ENCODE results near the gene FBLIM1. TPM values are rescaled to one million over a fixed set of nuclear protein-coding genes. Genes with fewer than 3 reads are reported as not detected.
"Not testable (repeated sequence)": the region's sequence is repeated elsewhere in the genome, so short reads cannot be mapped to it uniquely, and the experiment has no call there.

FBLIM1 gene
- total RNA-seq, 1 experiment from 2014 or later: 25.6 TPM

DNA sequence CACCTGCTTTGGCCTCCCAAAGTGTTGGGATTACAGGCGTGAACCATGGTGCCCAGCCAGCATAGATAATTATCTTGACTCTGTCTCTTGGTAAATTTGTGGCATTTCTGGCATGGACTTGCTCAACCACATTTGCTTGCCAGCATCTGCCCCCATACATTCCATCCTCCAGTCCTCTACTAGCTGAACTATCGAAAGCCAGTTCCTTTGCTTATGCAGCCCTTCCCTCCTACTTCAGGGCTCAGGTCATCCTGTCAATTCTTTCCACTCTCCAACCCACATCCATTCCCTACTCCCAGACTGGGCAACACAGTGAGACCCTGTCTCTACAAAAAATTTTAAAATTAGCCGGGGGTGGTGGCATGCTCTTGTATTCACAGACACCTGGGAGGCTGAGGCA lies 61.9 kb downstream of the FBLIM1 start:
- Mint-ChIP-seq H3K36me3 (ENCODE audit: insufficient read depth, unreplicated experiment) (peaks cover 5% of the 10 kb centered on the region), H3K4me1 (ENCODE audit: low read depth, unreplicated experiment) (no peaks in the 10 kb centered on the region), H3K27ac (ENCODE audit: unreplicated experiment) (no peak overlapping the region), H3K27me3 (ENCODE audit: unreplicated experiment) (no peaks in the 10 kb centered on the region), H3K4me3 (ENCODE audit: low read depth, unreplicated experiment) (no peak overlapping the region), H3K9me3 (ENCODE audit: low read depth, unreplicated experiment) (no peaks in the 10 kb centered on the region)
- intact Hi-C loops (cut with micrococcal nuclease; ENCODE audit: unreplicated experiment): no loop called here
- TF ChIP-seq, protein P1, sequence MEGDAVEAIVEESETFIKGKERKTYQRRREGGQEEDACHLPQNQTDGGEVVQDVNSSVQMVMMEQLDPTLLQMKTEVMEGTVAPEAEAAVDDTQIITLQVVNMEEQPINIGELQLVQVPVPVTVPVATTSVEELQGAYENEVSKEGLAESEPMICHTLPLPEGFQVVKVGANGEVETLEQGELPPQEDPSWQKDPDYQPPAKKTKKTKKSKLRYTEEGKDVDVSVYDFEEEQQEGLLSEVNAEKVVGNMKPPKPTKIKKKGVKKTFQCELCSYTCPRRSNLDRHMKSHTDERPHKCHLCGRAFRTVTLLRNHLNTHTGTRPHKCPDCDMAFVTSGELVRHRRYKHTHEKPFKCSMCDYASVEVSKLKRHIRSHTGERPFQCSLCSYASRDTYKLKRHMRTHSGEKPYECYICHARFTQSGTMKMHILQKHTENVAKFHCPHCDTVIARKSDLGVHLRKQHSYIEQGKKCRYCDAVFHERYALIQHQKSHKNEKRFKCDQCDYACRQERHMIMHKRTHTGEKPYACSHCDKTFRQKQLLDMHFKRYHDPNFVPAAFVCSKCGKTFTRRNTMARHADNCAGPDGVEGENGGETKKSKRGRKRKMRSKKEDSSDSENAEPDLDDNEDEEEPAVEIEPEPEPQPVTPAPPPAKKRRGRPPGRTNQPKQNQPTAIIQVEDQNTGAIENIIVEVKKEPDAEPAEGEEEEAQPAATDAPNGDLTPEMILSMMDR (IDR thresholded peaks at IDR 0.05; ENCODE audit: unreplicated experiment): no peak
- no TSS peak for BruUV-seq (replicated peaks)
- DNase-seq: no peak
- CTCF ChIA-PET: interaction anchor here (0.7 kb wide), 2 partner anchors 21 to 444 kb away, joined by 3 to 8 read pairs; no protein-coding TSS in a partner anchor

DNA sequence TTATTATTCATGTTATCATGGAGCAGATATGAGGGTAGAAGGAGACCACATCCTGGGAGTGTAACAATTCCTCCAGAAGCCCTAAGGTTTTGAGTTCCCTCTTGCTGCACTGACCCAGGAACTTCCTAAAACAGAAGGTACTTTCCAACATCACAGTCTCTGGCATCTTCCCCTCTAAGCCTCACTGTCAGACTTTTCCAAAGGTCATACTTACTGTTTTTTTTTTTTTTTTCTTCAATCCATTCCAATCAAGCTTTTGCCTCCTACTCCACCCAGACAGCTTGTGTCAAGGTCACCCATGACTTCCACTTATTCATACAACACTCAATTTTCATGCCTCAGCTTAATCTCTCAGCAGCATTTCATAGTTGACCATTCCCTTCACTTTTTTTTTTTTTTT lies 67.2 kb downstream of the FBLIM1 start:
- no peaks in the 10 kb centered on the region for H3K9me3 Mint-ChIP-seq (ENCODE audit: low read depth, unreplicated experiment)
- no peaks in the 10 kb centered on the region for H3K27me3 Mint-ChIP-seq (ENCODE audit: unreplicated experiment)
- intact Hi-C loops (cut with micrococcal nuclease; ENCODE audit: unreplicated experiment): no loop called here
- H3K4me1 Mint-ChIP-seq (ENCODE audit: low read depth, unreplicated experiment): peaks cover 21% of the 10 kb centered on the region
- H3K4me3 Mint-ChIP-seq (ENCODE audit: low read depth, unreplicated experiment): no peak overlapping the region
- CTCF ChIA-PET: interaction anchor here (0.6 to 0.9 kb wide), 2 partner anchors 25 to 194 kb away, joined by 3 to 9 read pairs; no protein-coding TSS in a partner anchor
- no TSS peak for BruUV-seq (replicated peaks)
- peaks cover 10% of the 10 kb centered on the region for H3K36me3 Mint-ChIP-seq (ENCODE audit: insufficient read depth, unreplicated experiment)
- DNase-seq: no peak
- no peak overlapping the region for H3K27ac Mint-ChIP-seq (ENCODE audit: unreplicated experiment)
- TF ChIP-seq, protein P1 (IDR thresholded peaks at IDR 0.05; ENCODE audit: unreplicated experiment): no peak

DNA sequence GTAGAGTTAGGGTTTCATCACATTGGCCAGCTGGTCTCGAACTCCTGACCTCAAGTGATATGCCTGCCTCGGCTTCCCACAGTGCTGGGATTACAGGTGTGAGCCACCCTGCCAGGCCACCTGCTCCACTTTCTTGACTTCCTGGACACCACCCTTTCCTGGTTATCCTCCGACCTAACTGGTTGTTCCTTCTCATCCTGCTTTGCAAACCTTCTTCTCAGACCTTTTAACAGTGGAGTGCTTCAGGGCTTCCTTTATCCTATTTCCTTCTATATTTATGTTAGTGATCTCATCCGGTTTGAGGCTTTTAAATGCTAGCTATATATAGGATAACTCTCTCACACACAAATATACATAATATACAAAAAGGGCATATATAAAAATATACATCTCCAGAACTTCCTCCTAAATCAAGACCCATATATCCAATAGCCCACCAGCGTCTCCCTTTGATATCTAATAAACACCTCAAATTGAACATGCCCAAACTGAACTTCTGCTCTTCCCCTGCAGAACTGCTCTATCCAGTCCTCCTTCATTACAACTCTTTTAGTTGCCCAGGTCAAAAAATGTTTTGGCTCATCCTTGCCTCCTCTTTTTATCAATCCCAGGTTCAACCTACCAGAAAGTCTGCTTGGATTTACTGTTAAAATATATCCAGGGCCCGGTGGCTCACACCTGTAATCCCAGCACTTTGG lies 68.4 kb downstream of the FBLIM1 start:
- intact Hi-C loops (cut with micrococcal nuclease; ENCODE audit: unreplicated experiment): no loop called here
- DNase-seq: no peak
- TF ChIP-seq, protein P1 (IDR thresholded peaks at IDR 0.05; ENCODE audit: unreplicated experiment): no peak
- Mint-ChIP-seq H3K9me3 (ENCODE audit: low read depth, unreplicated experiment) (no peaks in the 10 kb centered on the region), H3K27me3 (ENCODE audit: unreplicated experiment) (no peaks in the 10 kb centered on the region), H3K4me1 (ENCODE audit: low read depth, unreplicated experiment) (peaks cover 21% of the 10 kb centered on the region), H3K4me3 (ENCODE audit: low read depth, unreplicated experiment) (no peak overlapping the region), H3K27ac (ENCODE audit: unreplicated experiment) (no peak overlapping the region), H3K36me3 (ENCODE audit: insufficient read depth, unreplicated experiment) (peaks cover 10% of the 10 kb centered on the region)
- BruUV-seq (replicated peaks): no TSS peak
- CTCF ChIA-PET: interaction anchor here (0.7 kb wide), 1 partner anchor 101 kb away, joined by 6 read pairs; no protein-coding TSS in a partner anchor

DNA sequence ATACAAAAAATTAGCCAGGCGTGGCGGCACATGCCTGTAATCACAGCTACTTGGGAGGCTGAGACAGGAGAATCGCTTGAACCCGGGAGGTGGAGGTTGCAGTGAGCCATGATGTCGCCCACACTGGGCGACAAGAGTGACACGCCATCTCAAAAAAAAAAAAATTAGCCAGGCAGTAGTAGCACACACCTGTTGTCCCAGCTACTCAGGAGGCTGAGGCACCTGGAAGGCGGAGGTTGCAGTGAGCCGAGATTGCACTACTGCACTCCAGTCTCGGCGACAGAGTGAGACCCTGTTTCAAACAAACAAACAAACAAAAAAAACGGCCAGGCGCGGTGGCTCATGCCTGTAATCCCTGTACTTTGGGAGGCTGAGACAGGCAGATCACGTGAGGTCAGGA lies 69.0 kb downstream of the FBLIM1 start:
- CTCF ChIA-PET; H3K4me3 Mint-ChIP-seq (ENCODE audit: low read depth, unreplicated experiment); DNase-seq; BruUV-seq (replicated peaks); H3K27ac Mint-ChIP-seq (ENCODE audit: unreplicated experiment); intact Hi-C loops (cut with micrococcal nuclease; ENCODE audit: unreplicated experiment); H3K27me3 Mint-ChIP-seq (ENCODE audit: unreplicated experiment); H3K9me3 Mint-ChIP-seq (ENCODE audit: low read depth, unreplicated experiment): not testable (repeated sequence)
- H3K4me1 Mint-ChIP-seq (ENCODE audit: low read depth, unreplicated experiment): peaks cover 21% of the 10 kb centered on the region
- peaks cover 10% of the 10 kb centered on the region for H3K36me3 Mint-ChIP-seq (ENCODE audit: insufficient read depth, unreplicated experiment)

DNA sequence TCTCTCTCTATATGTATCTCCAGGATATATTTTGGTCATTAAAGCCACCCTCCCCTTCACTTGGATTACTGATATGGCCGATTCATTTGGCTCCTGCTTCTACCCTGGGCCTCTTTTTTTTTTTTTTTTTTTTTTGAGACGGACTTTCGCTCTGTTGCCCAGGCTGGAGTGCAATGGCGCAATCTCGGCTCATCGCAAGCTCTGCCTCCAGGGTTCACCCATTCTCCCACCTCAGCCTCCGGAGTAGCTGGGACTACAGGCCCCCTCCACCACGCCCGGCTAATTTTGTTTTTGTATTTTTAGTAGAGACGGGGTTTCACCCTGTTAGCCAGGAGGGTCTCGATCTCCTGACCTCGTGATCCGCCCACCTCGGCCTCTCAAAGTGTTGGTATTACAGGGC lies 70.3 kb downstream of the FBLIM1 start:
- DNase-seq; CTCF ChIA-PET; H3K9me3 Mint-ChIP-seq (ENCODE audit: low read depth, unreplicated experiment); H3K4me3 Mint-ChIP-seq (ENCODE audit: low read depth, unreplicated experiment); H3K27me3 Mint-ChIP-seq (ENCODE audit: unreplicated experiment); H3K27ac Mint-ChIP-seq (ENCODE audit: unreplicated experiment); intact Hi-C loops (cut with micrococcal nuclease; ENCODE audit: unreplicated experiment); BruUV-seq (replicated peaks): not testable (repeated sequence)
- H3K4me1 Mint-ChIP-seq (ENCODE audit: low read depth, unreplicated experiment): peaks cover 21% of the 10 kb centered on the region
- H3K36me3 Mint-ChIP-seq (ENCODE audit: insufficient read depth, unreplicated experiment): peaks cover 20% of the 10 kb centered on the region

Data from Calu3 (cell line).